Stimulated activated CD8-positive, alpha-beta memory T cell treated with anti-CD3 and anti-CD28 coated beads, Interleukin-2, amount 100 ng/mL, for 48 hours (primary cell): ENCODE results near the gene OR6C75.
"Not testable (repeated sequence)": the region's sequence is repeated elsewhere in the genome, so short reads cannot be mapped to it uniquely, and the experiment has no call there.

Experiments
- DNase-seq, 2 donors: peaks; one replicate each; pipeline ENCODE4 v3.0.0-alpha.2; 2020; ENCODE audit warnings: low read depth in 2 of 2

Gene OR6C75

GRCh38 chr12:55362675-55363074 is at the start of gene OR6C75:
Gene OR6C75 (plus strand): TSS chr12:55362975. CDS start chr12:55365111, 2,136 bp downstream.
- DNase-seq = no peak

- no peak for DNase-seq
These were observed 48.7 kb upstream of the OR6C75 start, which contains the start of gene OR6C1 for GRCh38 chr12:55314043-55314442. Gene OR6C1 (plus strand): TSS chr12:55314343. CDS start chr12:55320600, 6,257 bp downstream.

- DNase-seq = no peak
These were observed 42.6 kb upstream of the OR6C75 start for GRCh38 chr12:55320201-55320600.

- not testable (repeated sequence) for DNase-seq
These were observed 37.0 kb upstream of the OR6C75 start for GRCh38 chr12:55325801-55326200.

- DNase-seq = no peak
These were observed 32.3 kb upstream of the OR6C75 start, which contains the start of gene OR6C3 for GRCh38 chr12:55330446-55330845. Gene OR6C3 (plus strand): TSS chr12:55330746. CDS start chr12:55331701, 955 bp downstream.

GRCh38 chr12:55336002-55336401 is 26.8 kb upstream of the OR6C75 start:
- DNase-seq = no peak

- DNase-seq = not testable (repeated sequence)
These were observed 7.4 kb upstream of the OR6C75 start for GRCh38 chr12:55355338-55355737.

GRCh38 chr12:55365086-55365485 is 2.3 kb downstream of the OR6C75 start:
- no peak for DNase-seq

GRCh38 chr12:55372521-55372920 is 9.7 kb downstream of the OR6C75 start:
- DNase-seq = no peak

- DNase-seq = no peak
These were observed 23.1 kb downstream of the OR6C75 start for GRCh38 chr12:55385891-55386290.

- DNase-seq = no peak
These were observed 29.4 kb downstream of the OR6C75 start for GRCh38 chr12:55392032-55392795.

GRCh38 chr12:55396326-55396725 is 33.6 kb downstream of the OR6C75 start:
- no peak for DNase-seq

- DNase-seq = no peak
These were observed 37.5 kb downstream of the OR6C75 start, which contains the start of gene OR6C65 for GRCh38 chr12:55400229-55400628. Gene OR6C65 (plus strand): TSS chr12:55400529. CDS start chr12:55400529, 0 bp downstream.

GRCh38 chr12:55407866-55408265 is 45.1 kb downstream of the OR6C75 start:
- no peak for DNase-seq

- not testable (repeated sequence) for DNase-seq
These were observed 46.4 kb downstream of the OR6C75 start for GRCh38 chr12:55409133-55409532.

- DNase-seq = not testable (repeated sequence)
These were observed 49.4 kb downstream of the OR6C75 start for GRCh38 chr12:55412138-55412537.

GRCh38 chr12:55413498-55414388 is 51.0 kb downstream of the OR6C75 start:
- not testable (repeated sequence) for DNase-seq

GRCh38 chr12:55414396-55414823 is 51.6 kb downstream of the OR6C75 start:
- not testable (repeated sequence) for DNase-seq

- DNase-seq = not testable (repeated sequence)
These were observed 52.1 kb downstream of the OR6C75 start for GRCh38 chr12:55414889-55415288.

- no peak for DNase-seq
These were observed 54.2 kb downstream of the OR6C75 start for GRCh38 chr12:55416961-55417360.
